A204.1 (cell line): ENCODE data around the gene PITPNM3.
A peak's percentile ranks its signal among the peaks of the same experiment; 100 is the strongest.

Experiments used
- FAIRE-seq: peaks from 2 replicates; lab custom pipeline; 2012; peaks lifted over from hg19 to GRCh38; lab: Jason Lieb, UNC

The PITPNM3 gene

DNA sequence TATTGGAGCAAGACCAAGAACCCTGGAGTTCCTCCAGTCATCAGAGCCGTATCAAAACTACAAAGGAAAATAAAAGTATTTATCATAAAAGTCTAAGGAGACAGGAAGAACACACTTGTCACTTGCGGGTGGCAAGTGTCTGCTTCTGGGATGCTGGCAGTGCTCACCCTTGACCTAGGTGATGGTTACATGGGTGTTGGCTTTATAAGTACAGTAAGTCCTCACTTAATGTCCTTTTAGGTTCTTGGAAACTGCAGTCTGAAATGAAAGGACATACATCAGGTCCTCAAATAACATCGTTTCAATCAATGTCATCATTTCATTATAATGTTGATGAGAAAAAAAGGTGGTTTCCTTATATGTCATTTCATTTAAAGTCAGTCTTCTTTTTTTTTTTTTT is 118.4 kb downstream of the PITPNM3 start:
- FAIRE-seq, result no peak

DNA sequence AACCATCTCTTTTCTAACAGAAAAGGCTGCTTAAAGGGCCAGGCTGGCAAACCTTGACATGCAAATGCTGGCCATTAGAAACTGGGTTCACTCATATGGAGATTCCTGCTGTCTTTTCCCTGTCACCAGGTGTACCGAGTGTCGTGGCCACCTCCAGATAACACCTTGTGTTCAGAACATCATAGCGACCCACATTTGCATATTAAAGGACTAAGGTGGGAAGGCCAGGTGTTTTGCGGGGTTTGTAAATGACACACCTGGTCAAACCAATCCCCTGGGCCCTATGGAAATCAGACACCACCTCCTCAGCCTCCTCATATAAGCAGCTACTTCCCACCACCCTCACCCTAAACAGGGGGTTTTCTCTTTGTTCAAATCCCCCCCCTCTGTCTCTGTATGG is 118.9 kb downstream of the PITPNM3 start:
- no peak for FAIRE-seq

DNA sequence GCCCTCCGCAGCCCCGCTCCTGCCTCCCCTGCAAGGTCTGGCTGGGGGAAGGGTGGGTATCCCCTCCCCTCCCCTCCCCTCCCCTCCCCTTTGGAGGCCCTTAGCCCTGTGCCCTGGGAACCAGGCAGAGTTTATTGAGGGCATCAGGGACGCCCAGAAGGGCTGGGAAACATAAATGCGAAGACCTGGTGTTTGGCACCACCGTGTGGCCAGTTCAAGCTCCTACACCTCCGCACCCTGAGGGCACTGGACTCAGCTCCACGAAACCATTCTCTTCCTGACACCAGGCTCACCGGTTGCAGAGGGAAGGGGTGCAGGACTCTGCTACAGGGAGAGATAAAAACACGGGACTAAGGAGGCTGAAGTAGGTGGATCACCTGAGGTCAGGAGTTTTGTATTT is 120.4 kb downstream of the PITPNM3 start:
- FAIRE-seq, result no peak

DNA sequence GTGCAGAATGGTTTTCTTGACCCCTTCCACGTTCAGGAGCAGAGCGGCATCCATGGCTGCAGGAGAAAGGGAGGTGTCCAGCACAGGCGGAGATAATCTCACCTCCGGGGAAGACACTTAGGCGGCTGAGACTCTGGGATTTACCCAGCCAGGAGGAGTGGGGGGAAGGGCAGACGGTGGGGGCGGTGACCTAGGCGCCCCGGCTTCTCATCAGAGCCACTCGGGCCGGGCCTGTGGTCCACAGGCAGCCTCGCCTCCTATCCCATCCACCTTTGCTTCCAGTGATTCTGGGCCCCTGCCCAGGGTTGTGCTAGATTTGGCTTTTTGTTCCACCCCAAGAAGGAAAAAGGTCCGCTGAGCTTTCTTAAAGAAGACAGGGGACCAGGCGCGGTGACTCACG is 121.3 kb downstream of the PITPNM3 start, which contains the start of gene AIPL1:
Gene AIPL1, minus strand, starts transcription at position 71 of the 400 bp plus-strand sequence. Its CDS starts 17 bp downstream, at position 54.
- FAIRE-seq, result no peak

DNA sequence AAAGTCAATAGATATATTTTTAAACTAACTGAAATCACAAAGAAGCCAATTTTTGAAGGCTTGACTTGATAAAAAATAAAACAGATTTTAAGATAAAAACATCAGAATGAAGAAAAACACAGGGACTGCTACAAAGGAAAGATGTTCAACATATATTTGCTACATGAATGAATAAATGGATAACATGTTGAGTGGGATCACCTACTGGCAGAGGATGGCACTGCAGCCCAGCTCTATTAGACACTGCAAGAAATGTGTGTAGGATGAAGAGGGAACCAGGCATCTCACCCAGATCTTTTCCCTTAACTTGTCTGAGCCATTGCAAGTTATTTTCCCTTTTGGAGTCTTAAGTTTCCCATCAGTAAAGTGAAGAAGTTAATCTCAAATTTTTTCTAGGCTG is 125.6 kb downstream of the PITPNM3 start:
- FAIRE-seq, result no peak

DNA sequence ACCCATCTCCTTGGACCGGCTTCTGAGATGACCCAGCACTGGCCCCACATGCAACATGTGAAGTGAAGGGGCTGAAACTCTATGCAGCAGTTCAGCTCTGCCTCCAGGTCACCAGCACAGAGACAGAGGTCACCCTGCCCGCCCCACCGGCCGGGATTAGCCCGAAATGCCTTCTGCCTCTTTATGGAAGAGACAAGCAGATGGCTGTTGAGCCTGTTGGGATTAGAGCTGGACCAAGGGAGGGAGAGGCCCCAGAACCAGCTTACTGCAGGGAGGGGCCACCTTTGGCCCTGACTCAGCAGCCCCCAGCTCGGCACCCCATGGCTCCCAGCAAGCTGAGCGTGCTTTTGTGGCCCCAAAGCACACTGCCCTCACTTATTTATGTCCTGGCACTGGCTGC is 127.1 kb downstream of the PITPNM3 start:
- FAIRE-seq, result no peak

DNA sequence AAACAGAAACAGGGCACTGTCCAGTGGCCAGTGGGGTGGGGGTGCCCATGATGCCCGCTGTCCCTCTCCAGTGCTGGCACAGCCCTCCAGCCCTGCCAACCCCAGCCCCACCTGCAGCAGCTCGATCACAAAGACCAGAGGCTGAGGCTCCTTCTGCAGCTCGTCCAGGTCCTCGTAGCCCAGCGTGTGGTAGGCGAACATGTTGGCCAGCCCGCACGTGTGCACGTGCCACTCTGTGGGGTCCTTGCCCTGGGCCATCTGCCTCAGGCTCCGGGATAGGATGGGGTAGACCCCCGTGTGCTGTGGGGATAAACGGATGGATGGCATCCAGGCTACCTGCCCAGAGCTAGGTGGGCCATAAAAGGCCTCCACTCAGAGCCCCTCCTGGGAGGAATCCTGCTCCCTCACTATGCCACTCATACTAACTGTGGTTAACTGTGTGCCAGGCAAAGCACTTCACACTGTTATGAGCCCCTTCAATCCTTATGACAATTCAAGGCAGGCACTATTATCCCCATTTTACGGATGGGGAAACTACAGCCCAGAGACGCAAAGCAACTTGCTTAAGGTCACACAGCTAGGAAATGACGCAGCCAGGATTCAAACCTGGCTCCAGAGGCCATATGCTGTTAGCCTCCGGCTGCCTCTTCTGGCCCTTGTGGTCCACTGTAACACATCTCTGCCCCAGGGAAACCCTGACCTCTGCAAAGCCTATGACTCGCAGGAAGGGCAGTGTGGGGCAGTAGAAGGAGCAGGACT is 128.0 kb downstream of the PITPNM3 start:
- no peak for FAIRE-seq

DNA sequence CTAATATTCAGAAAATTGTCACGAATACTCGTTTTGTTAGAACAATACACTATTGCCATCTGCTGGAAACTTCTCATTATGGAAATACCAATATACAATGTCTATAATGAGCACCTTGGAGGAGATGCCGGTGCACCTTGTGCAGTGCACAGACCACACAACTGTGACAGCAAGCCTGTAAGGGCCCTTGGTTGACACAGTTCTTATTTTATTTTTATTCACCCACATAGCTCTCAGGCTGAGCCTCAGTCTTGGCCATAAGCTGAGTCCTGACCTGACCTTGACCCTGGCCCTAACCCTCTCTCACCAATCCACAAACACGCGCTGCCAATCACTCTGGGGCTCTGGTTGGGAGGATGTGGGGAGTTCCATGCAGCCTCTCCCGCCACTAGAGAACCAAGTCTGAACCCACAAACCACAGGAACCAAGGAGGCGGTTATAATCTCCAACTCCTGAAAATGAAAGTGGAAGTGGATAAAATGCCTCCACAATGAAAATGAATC is 129.0 kb downstream of the PITPNM3 start:
- no peak for FAIRE-seq

DNA sequence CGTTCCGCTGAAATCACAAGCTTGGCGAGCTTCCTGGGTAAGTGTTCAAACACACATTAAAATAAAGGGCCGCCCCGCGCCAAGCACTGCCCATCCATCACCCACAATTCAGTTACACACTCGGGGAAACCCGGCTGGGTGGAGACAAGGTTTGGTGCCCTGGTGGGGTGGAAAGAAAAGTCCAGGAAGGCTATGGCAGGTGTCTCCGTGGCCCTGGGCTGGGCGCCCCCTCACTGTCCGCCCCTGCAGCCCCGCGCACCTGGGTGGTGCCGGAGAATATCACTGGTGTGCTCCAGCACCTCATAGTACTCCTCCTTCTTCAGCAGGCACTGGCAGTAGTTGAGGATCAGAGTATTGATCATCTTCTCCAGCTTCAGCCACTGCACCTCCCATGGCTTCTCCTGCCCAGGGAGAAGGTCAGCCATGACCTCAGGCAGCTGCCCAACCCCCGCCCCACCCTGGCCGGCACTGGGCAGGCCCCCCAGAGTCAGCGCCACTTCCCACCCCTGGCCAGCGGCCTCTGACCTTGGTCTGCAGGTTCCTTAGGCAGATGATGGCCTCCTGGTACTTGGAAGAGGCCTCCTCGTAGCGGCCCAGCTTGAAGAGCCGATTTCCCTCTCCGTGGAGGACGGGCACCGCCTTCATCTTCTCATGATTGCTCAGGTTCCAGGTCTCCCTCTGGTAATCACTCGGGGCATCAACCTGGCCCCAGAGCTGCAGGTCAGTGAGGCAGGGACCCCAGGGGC is 129.8 kb downstream of the PITPNM3 start:
- no peak for FAIRE-seq

DNA sequence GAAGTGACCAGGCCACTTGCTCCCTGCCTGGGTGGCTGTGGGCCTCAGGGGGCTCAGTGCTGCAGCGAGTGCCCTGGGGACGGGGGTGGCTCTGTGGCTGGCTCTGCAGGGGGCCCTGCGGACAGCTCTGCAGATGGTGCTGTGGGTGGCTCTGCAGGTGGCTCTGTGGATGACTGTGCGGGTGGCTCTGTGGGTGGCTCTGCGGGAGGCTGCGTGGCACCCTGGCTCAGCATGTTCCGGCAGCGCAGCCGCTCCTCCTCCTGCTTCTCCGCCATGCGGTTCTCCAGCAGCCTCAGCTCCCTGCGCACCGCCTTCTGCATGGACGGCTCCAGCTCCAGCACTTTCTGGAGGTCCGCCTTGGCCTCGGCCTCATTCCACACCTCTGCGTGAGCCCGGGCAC is 130.9 kb downstream of the PITPNM3 start:
- FAIRE-seq, result no peak

DNA sequence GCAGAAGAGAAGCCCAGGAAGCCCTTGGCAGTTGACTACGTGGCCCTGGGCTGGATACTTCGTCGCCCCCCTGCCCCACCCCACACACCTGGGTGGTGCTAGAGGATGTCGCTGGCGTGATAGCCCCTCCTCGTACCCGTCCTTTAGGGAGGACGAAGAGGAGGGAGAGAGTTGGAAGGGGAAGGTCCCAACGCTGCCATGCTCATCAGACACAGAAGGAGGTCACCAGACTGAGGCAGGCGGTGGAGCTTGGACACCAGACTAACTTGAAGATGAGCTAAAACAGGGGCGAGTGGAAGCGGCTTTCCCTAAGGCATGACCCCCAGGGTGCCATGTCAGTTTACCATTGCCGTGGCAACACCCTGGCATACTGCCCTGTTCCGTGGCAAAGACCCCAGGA is 132.4 kb downstream of the PITPNM3 start:
- no peak for FAIRE-seq

DNA sequence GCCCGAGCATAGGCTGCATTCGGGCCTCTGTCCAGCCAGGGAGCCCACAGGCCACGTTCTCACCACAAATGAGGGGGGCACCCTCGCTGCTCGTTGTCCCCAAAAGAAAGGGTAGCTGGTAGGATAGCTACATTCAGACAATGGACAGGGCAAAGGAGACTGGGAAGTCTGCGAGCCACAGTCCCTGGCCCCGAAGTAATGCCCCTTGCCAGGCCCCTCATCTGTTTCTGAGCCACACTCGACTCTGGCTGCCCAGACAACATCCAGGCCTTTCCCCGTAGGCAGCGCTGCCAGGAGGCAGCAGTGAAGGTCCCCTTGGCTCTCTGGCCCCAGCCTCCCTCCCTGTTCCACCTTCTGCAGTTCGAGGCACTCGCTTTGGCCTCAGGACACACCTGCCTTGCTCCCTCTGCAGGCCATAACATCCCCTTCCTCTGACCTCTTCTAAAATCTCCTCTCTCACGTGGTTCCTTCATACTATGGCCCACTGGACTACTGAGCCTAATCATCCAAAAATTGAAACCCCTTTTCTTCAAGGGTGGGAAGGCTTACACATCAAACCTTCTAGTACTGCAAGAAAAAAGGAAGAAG is 133.6 kb downstream of the PITPNM3 start:
- FAIRE-seq, result no peak

DNA sequence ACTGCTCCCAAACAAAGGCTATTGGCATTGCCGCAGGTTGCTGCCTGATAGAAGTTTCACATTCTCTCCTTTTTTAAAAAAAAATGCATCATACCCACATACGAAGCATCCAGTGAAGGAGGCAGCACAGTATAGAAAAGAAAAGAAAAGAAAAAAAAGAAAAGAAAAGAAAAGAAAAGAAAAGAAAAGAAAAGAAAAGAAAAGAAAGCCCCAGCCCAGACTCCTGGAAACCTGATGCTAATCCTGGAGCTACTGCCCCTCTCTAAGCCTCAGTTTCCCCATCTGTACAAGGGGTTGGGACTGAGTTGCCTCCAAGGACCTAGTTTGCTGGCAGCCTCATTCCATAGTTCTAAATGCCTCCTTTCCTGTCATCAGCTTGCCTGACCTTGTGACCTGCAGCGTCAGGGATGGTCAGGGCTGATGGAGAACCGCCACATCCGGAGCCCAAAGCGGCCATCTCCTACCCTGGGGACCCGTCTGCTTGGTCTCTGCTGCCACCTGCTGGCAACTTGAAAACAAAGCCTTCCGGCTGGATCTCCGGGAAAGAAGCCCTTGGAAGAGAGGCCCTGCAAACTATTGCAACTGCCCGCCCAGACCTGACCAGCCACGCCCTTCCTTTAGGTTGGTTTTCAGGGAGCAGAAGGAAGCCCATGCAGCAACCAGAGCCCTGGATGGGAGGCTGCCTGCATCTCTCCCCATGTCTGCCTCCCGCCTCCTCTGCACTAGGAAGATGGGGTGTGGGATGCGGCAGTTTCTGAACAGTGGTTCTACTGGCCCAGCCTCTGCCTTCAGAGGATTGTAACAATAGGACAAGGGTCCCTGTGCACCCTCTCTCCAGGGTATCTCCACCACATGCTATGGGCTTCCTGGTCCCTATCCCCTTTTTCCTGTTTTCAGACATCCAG is 134.4 kb downstream of the PITPNM3 start:
- no peak for FAIRE-seq

DNA sequence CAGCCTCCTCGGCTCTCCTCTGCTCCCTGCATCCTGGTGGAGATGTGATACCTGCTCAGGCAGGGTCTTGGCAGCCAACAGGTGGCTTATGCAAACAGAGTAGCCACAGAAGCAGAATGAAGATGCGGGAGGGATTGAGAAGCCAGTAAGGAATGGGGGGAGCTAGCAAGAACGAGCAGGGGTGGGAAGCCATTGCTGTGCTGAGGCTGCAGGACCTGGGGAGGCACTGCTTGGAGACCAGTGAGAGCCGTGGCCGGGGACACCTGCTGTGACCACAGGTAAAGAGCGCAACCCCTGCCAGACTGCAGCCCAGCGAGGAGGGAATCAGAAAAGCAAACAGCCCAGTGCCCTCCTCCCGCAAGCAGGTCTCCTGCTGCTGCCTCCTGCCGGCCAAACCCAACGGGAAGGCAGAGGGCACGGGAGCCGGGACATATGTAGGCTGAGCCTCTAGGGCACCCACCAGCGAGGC is 136.1 kb downstream of the PITPNM3 start:
- FAIRE-seq, result no peak

DNA sequence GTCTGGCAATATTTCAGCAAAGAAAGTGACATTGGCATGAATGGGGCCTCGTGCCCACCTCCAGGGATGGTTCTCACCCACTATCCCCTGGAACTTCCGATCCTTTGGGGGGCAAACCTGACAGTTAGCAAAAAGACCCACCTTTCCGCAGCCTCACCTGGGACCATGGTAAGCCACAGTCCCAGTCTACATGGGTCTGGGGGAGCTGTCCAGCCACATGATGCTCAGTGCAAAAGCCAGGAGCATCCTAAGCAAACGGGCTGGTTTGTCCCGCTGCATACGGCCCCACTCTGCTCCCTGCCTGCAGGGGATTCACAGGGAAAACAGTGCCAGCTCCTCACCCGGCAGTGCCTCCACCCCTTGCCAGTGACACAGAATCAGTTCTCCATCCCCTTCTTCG is 140.7 kb downstream of the PITPNM3 start:
- no peak for FAIRE-seq

DNA sequence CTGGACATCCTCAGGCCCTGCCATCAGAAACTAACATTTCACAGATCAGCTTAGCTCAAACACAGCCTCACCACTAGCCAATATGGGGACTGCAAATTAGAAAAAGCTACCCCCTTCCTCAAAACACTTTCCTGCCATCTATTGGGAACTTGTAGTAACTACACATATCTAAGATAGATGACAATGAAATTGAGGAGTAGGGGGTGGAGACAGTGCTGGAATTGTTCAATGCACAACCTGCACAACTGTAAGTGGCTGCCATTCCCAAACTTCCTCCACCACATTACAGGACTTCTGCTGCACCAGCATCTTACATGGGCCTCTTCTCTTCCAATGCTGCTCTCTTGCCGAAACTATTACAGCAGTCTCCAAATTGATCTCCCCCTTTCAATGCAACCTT is 143.3 kb downstream of the PITPNM3 start:
- FAIRE-seq, result peak; percentile 82

DNA sequence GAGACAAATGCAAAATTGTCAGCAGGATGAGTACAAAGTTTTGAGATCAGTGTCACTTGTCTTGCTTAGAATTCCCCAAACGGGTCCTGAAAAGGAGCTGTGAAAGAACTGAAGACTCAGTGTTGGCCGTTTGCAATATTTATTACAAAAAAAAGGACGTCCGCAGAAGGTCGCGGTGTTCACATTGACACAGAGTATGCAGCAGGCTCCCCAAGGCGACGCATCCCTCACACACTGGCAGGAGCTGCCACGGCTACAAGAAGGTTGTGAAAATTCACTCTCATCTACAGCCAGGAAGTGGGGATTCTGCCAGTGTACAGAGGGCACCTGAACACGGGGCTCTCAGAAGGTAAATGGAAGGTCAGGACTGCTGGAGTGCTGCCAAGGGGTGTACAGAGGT is 147.6 kb downstream of the PITPNM3 start:
- no peak for FAIRE-seq

DNA sequence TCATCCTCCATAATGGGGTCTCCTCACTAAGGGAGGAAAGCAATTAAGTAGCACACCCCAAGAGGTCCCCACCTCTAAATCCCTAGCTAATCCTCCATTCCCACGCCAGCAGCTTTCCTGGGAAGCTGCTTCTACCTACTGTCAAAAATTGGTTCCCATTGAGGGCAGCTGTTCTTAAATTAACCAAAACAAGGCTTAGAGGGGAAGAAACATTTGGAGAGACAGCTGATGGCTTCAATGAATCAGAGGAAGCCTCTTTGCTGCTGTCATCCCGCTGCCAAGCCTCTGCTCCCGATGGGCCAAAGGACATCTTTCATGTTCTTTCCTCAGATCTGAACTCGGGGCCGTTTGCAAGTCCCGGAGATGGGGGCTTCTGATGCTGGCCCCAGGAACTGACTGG is 148.1 kb downstream of the PITPNM3 start:
- FAIRE-seq, result no peak

DNA sequence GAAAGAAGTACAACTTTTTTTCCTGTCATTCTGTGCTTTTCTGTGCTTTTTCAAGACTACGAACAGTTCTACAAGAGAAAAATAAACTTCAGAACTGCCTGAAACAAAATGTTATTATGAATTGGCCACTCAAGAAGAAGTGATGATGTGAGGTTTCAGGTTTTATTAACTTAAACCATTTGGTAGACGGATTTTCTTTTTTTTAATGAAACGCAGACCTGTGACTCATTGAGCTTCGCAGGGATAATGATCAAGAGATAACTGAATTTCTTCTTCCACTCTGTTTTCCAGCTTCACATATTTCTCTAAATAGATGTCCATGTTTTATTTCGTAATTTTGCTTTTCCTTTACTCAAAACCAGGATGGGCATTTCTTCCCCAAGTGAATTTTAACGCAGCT is 154.1 kb downstream of the PITPNM3 start:
- no peak for FAIRE-seq
